ENCODE results near the gene NPDC1. TPM values are rescaled to one million over a fixed set of nuclear protein-coding genes. Genes with fewer than 3 reads are reported as not detected.

The NPDC1 gene
- total and polyA plus RNA-seq, 2 of the 8 experiments (the other 6 are each of a cell fraction or from before 2014, with no cell fraction given) = 26.2 to 44.1 TPM

DNA sequence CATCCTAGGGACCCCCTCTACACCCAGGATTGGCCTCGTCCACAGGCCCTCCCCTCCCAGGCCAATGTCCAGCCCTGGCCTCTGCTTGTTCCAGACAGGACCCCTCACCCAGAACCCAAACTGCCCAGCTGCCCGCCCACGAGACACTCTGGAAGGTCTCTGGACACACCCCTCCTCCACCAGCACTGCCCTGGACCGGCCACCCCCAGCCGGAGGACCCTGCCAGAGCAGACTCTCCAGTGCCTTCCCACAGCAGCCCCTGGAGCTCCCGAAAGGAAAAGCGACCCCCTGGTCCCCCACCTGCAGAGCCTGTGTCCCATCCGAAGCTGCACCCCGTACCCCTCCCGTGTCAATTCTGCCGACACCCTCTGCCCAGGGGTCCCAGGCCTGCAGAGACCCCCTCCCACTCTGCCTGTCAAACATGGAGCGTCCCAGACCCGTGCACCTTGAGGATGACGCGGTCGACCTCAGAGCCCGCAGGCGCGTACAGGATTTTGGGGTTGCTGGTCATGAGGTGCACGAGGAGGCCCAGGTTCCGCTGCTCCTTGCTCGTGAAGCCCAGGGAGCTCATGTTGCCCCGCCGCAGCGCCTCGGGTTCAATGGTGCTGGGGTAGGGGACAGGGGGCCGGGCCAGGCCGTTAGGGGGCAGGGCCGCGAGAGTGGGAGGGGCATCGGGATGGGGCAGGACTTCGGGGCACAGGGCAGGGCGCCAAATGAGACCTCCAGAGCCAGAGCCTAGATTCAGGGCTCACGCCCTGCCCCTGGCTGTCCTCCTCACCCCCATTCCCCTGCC lies 25.9 kb downstream of the NPDC1 start (continued):
- TF ChIP-seq, protein P1, sequence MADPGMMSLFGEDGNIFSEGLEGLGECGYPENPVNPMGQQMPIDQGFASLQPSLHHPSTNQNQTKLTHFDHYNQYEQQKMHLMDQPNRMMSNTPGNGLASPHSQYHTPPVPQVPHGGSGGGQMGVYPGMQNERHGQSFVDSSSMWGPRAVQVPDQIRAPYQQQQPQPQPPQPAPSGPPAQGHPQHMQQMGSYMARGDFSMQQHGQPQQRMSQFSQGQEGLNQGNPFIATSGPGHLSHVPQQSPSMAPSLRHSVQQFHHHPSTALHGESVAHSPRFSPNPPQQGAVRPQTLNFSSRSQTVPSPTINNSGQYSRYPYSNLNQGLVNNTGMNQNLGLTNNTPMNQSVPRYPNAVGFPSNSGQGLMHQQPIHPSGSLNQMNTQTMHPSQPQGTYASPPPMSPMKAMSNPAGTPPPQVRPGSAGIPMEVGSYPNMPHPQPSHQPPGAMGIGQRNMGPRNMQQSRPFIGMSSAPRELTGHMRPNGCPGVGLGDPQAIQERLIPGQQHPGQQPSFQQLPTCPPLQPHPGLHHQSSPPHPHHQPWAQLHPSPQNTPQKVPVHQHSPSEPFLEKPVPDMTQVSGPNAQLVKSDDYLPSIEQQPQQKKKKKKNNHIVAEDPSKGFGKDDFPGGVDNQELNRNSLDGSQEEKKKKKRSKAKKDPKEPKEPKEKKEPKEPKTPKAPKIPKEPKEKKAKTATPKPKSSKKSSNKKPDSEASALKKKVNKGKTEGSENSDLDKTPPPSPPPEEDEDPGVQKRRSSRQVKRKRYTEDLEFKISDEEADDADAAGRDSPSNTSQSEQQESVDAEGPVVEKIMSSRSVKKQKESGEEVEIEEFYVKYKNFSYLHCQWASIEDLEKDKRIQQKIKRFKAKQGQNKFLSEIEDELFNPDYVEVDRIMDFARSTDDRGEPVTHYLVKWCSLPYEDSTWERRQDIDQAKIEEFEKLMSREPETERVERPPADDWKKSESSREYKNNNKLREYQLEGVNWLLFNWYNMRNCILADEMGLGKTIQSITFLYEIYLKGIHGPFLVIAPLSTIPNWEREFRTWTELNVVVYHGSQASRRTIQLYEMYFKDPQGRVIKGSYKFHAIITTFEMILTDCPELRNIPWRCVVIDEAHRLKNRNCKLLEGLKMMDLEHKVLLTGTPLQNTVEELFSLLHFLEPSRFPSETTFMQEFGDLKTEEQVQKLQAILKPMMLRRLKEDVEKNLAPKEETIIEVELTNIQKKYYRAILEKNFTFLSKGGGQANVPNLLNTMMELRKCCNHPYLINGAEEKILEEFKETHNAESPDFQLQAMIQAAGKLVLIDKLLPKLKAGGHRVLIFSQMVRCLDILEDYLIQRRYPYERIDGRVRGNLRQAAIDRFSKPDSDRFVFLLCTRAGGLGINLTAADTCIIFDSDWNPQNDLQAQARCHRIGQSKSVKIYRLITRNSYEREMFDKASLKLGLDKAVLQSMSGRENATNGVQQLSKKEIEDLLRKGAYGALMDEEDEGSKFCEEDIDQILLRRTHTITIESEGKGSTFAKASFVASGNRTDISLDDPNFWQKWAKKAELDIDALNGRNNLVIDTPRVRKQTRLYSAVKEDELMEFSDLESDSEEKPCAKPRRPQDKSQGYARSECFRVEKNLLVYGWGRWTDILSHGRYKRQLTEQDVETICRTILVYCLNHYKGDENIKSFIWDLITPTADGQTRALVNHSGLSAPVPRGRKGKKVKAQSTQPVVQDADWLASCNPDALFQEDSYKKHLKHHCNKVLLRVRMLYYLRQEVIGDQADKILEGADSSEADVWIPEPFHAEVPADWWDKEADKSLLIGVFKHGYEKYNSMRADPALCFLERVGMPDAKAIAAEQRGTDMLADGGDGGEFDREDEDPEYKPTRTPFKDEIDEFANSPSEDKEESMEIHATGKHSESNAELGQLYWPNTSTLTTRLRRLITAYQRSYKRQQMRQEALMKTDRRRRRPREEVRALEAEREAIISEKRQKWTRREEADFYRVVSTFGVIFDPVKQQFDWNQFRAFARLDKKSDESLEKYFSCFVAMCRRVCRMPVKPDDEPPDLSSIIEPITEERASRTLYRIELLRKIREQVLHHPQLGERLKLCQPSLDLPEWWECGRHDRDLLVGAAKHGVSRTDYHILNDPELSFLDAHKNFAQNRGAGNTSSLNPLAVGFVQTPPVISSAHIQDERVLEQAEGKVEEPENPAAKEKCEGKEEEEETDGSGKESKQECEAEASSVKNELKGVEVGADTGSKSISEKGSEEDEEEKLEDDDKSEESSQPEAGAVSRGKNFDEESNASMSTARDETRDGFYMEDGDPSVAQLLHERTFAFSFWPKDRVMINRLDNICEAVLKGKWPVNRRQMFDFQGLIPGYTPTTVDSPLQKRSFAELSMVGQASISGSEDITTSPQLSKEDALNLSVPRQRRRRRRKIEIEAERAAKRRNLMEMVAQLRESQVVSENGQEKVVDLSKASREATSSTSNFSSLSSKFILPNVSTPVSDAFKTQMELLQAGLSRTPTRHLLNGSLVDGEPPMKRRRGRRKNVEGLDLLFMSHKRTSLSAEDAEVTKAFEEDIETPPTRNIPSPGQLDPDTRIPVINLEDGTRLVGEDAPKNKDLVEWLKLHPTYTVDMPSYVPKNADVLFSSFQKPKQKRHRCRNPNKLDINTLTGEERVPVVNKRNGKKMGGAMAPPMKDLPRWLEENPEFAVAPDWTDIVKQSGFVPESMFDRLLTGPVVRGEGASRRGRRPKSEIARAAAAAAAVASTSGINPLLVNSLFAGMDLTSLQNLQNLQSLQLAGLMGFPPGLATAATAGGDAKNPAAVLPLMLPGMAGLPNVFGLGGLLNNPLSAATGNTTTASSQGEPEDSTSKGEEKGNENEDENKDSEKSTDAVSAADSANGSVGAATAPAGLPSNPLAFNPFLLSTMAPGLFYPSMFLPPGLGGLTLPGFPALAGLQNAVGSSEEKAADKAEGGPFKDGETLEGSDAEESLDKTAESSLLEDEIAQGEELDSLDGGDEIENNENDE (IDR thresholded peaks at IDR 0.05; ENCODE audit: insufficient replicate concordance, low read length) = no peak
